Parathyroid adenoma (tissue), 2 donors: ENCODE data around the gene DOCK4.

Experiments
- H2AFZ ChIP-seq: fragments of 300-600 bp; sonication (generic); one replicate; pipeline ENCODE4 v1.7.0; 2017; ENCODE audit warnings: antibody characterized with exemption, mild to moderate bottlenecking
- H3K27ac ChIP-seq: fragments of 300-600 bp; sonication (generic); one replicate; pipeline ENCODE4 v1.7.0; 2017
- H3K27me3 ChIP-seq: fragments of 300-600 bp; sonication (generic); one replicate; pipeline ENCODE4 v1.7.0; 2017; ENCODE audit warnings: low read length; ENCODE audit not compliant: control insufficient read depth, insufficient read depth
- H3K36me3 ChIP-seq: fragments of 300-600 bp; sonication (generic); one replicate; pipeline ENCODE4 v1.7.0; 2017; ENCODE audit warnings: low read length; ENCODE audit not compliant: control insufficient read depth, insufficient read depth
- H3K4me1 ChIP-seq: fragments of 300-600 bp; sonication (generic); one replicate; pipeline ENCODE4 v1.7.0; 2017; ENCODE audit warnings: control low read depth
- H3K4me2 ChIP-seq: fragments of 300-600 bp; sonication (generic); one replicate; pipeline ENCODE4 v1.7.0; 2017; ENCODE audit warnings: low read length
- H3K4me3 ChIP-seq: fragments of 300-600 bp; sonication (generic); one replicate; pipeline ENCODE4 v1.7.0; 2017; ENCODE audit warnings: low read depth, low read length
- H3K79me2 ChIP-seq: fragments of 300-600 bp; sonication (generic); one replicate; pipeline ENCODE4 v1.7.0; 2017; ENCODE audit warnings: control low read depth
- H3K9ac ChIP-seq: fragments of 300-600 bp; sonication (generic); one replicate; pipeline ENCODE4 v1.7.0; 2017; ENCODE audit warnings: mild to moderate bottlenecking
- H3K9me3 ChIP-seq: fragments of 300-600 bp; sonication (generic); one replicate; pipeline ENCODE4 v1.7.0; 2017; ENCODE audit warnings: low read length; ENCODE audit not compliant: control insufficient read depth
- CTCF ChIP-seq: fragments of 300-600 bp; sonication (generic); IDR thresholded peaks from one replicate; pipeline ENCODE4 v1.7.0; 2017; ENCODE audit warnings: antibody characterized with exemption, mild to moderate bottlenecking
- donor health status: primary hyperparathyroidism.

Gene DOCK4

GRCh38 chr7:112080441-112080840 lies 125.8 kb downstream of the DOCK4 start:
- no peak for TF ChIP-seq CTCF
- Histone ChIP-seq H3K9me3 (no peaks in the 10 kb centered on the region), H3K4me3 (no peak overlapping the region), H3K79me2 (no peaks in the 10 kb centered on the region), H3K27me3 (no peaks in the 10 kb centered on the region), H3K9ac (no peak overlapping the region), H3K36me3 (no peaks in the 10 kb centered on the region), H3K4me2 (peak overlapping the region; percentile 15), H3K4me1 (peaks cover 5% of the 10 kb centered on the region), H3K27ac (peak overlapping the region; percentile 3), H2AFZ (no peak overlapping the region)

GRCh38 chr7:112079673-112080072 lies 126.5 kb downstream of the DOCK4 start:
- Histone ChIP-seq H3K27ac (no peak overlapping the region), H3K9me3 (no peaks in the 10 kb centered on the region), H3K36me3 (no peaks in the 10 kb centered on the region), H3K4me2 (no peak overlapping the region), H2AFZ (no peak overlapping the region), H3K27me3 (no peaks in the 10 kb centered on the region), H3K4me3 (no peak overlapping the region), H3K79me2 (no peaks in the 10 kb centered on the region), H3K4me1 (peaks cover 5% of the 10 kb centered on the region), H3K9ac (no peak overlapping the region)
- no peak for TF ChIP-seq CTCF

GRCh38 chr7:112079122-112079521 lies 127.1 kb downstream of the DOCK4 start:
- H2AFZ ChIP-seq: no peak overlapping the region
- H3K9me3 ChIP-seq: no peaks in the 10 kb centered on the region
- TF ChIP-seq CTCF: no peak
- no peak overlapping the region for H3K4me2 ChIP-seq
- no peak overlapping the region for H3K4me3 ChIP-seq
- H3K27ac ChIP-seq: no peak overlapping the region
- peaks cover 5% of the 10 kb centered on the region for H3K4me1 ChIP-seq
- H3K36me3 ChIP-seq: no peaks in the 10 kb centered on the region
- H3K79me2 ChIP-seq: no peaks in the 10 kb centered on the region
- H3K27me3 ChIP-seq: no peaks in the 10 kb centered on the region
- no peak overlapping the region for H3K9ac ChIP-seq

- H3K27me3 ChIP-seq: no peaks in the 10 kb centered on the region
- H3K4me3 ChIP-seq: no peak overlapping the region
- no peaks in the 10 kb centered on the region for H3K36me3 ChIP-seq
- no peak for TF ChIP-seq CTCF
- H3K9me3 ChIP-seq: no peaks in the 10 kb centered on the region
- H3K4me2 ChIP-seq: no peak overlapping the region
- no peak overlapping the region for H3K27ac ChIP-seq
- no peak overlapping the region for H3K9ac ChIP-seq
- no peaks in the 10 kb centered on the region for H3K79me2 ChIP-seq
- peaks cover 12% of the 10 kb centered on the region for H3K4me1 ChIP-seq
- no peak overlapping the region for H2AFZ ChIP-seq
These were observed 129.9 kb downstream of the DOCK4 start for GRCh38 chr7:112076324-112076723.

GRCh38 chr7:112074464-112074863 lies 131.7 kb downstream of the DOCK4 start:
- no peaks in the 10 kb centered on the region for H3K27me3 ChIP-seq
- TF ChIP-seq CTCF: no peak
- H2AFZ ChIP-seq: no peak overlapping the region
- no peaks in the 10 kb centered on the region for H3K36me3 ChIP-seq
- H3K79me2 ChIP-seq: no peaks in the 10 kb centered on the region
- H3K4me2 ChIP-seq: no peak overlapping the region
- no peak overlapping the region for H3K27ac ChIP-seq
- peaks cover 14% of the 10 kb centered on the region for H3K4me1 ChIP-seq
- no peak overlapping the region for H3K9ac ChIP-seq
- no peak overlapping the region for H3K4me3 ChIP-seq
- no peaks in the 10 kb centered on the region for H3K9me3 ChIP-seq
